ENCODE results near the gene ACY1. TPM values are rescaled to one million over a fixed set of nuclear protein-coding genes. Genes with fewer than 3 reads are reported as not detected.
"Not testable (repeated sequence)": the region's sequence is repeated elsewhere in the genome, so short reads cannot be mapped to it uniquely, and the experiment has no call there.

ACY1 gene
- total RNA-seq, 1 experiment from 2014 or later = 101 TPM

DNA sequence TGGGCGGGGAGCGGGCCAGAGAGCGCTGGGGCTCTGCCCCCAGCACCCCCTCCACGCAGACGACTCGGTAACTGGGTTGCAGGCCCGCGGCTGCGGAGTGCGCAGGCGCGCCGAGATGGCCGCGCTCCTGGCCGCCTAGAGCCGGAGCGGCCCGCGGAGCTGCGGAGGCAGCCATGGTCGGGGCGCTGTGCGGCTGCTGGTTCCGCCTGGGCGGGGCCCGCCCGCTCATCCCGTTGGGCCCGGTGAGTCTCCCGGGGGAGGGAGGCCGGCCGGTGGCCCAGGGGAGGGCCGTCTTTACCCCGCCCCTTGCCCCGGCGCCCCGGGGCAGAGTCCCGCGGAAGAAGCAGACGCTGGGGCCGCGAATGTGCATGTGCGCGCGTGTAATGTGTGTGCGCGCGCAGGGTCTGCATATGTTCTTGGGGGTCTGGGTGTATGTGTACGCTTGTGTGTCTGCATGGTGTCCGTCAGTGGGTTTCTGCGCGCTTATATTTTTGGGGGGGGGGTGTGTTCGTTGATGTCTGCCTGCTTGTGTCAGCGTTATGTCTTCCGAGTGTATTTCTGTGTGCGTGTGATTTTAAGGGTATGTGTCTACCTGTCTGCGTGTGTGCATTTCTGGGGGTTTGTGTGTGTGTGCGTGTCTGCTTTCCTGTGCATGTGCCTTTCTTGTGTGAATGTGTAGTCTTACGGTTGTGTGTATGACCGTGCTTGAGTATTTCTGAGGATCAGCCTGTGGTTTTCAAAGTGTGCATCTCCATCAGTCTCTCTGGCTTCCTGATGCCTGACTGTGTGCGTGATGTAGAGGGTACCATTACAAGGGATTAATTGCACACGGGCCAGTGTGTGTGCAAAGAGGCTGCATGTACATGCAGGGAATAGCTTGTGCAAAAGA, 8.1 kb upstream of the ACY1 start, which contains the start of gene ABHD14A:
ABHD14A (plus strand) TSS at position 102 of the 889 bp plus-strand sequence; CDS start at position 174, 72 bp downstream.
- DNase-seq (ENCODE audit: low read depth) = peak; percentile 59
- in situ Hi-C loops (cut with HindIII; ENCODE audit: low pct_unique_long_range_greater_than_20kb, low sequenced_read_pairs) = no loop called here

- in situ Hi-C loops (cut with HindIII; ENCODE audit: low pct_unique_long_range_greater_than_20kb, low sequenced_read_pairs) = no loop called here
- DNase-seq (ENCODE audit: low read depth) = no peak
Observed at GRCh38 chr3:51975852-51976549, 7.3 kb upstream of the ACY1 start.

DNA sequence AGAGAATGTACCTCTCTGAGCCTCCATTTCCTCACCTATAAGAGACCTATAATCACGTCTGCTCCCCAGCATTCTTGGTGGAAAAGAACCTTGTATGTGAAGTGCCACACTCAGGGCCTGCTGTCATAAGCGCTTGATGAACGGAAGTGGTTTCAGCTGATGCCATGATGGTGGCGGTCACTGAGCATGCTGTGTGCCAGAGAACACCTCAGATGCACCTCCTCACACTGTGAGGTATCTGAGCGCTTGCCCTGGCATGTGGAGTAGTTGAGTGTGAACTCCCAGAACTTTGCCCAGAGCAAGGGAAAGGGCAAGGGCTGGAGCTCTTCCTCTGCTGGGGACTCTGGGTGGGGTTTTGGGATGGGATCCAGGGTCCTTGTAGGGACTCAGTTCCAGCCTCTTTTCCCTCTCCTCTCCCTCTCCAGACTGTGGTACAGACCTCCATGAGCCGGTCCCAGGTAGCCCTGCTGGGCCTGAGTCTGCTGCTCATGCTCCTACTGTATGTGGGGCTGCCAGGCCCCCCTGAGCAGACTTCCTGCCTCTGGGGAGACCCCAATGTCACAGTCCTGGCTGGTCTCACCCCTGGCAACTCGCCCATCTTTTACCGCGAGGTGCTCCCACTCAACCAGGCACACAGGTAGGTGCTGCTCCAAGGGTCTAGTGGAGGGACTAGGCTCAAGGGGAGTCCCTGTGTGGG, 5.7 kb upstream of the ACY1 start:
- in situ Hi-C loops (cut with HindIII; ENCODE audit: low pct_unique_long_range_greater_than_20kb, low sequenced_read_pairs) = no loop called here

GRCh38 chr3:51978143-51978502, 5.2 kb upstream of the ACY1 start:
- in situ Hi-C loops (cut with HindIII; ENCODE audit: low pct_unique_long_range_greater_than_20kb, low sequenced_read_pairs) = no loop called here
- DNase-seq (ENCODE audit: low read depth) = no peak

More for the DNA sequence above, 5.7 kb upstream of the ACY1 start:
- DNase-seq (ENCODE audit: low read depth) = no peak

GRCh38 chr3:51980253-51980652, 3.1 kb upstream of the ACY1 start:
- DNase-seq (ENCODE audit: low read depth) = no peak
- in situ Hi-C loops (cut with HindIII; ENCODE audit: low pct_unique_long_range_greater_than_20kb, low sequenced_read_pairs) = no loop called here

DNA sequence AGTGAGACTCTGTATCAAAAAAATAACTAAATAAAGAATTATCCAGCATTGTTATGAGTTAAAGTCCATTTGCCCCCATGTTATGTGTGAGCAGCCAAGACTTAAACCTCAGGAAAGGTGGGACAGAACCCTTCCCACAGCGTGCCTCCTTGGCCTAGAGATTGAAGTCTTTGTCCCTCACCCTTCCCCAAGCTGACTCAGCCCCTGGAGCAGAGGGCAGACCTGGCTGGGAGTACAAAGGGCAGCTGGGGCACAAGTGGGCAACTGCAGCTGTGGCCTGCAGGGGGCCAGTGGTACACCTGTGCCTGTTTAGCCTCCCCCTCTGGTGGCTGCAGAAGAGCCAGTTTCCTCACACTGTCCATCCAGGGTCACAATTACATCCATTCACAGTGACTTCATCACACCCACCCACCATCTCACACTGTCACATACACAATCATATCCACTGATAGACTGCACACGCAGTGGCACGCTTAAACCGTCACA, 940 bp upstream of the ACY1 start:
- in situ Hi-C loops (cut with HindIII; ENCODE audit: low pct_unique_long_range_greater_than_20kb, low sequenced_read_pairs) = no loop called here
- peak; percentile 80 for DNase-seq (ENCODE audit: low read depth)

DNA sequence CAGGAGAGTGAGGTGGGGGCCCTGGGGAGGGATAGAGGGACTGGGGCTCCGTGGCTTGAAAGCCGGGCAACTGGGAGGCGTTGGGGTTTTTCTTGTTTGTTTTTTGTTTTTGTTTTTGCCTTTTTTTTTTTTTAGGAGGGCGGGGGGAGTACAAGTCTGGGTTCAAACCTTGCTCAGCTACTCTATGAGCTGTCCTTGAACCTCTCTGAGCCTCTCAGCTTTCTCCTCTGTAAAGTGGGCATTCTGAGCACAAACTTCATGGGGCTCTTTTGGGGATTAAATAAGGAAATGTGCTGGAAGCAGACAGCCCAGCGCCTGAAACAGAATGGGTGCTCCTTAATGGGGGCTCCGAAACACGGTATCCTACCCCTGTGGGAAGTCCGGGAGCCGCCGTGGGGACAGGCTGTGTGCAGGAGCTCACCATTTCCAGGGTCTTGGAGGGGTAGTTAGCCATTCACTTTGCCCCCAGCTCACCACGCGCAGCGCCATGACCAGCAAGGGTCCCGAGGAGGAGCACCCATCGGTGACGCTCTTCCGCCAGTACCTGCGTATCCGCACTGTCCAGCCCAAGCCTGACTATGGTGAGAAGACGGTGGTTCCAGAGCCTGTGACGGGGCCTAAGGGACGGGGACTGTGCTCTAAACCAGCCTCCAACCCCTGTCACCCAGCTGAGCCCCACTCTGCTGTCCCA, 388 bp downstream of the ACY1 start:
- in situ Hi-C loops (cut with HindIII; ENCODE audit: low pct_unique_long_range_greater_than_20kb, low sequenced_read_pairs) = no loop called here
- DNase-seq (ENCODE audit: low read depth) = no peak

- no peak for DNase-seq (ENCODE audit: low read depth)
- in situ Hi-C loops (cut with HindIII; ENCODE audit: low pct_unique_long_range_greater_than_20kb, low sequenced_read_pairs) = no loop called here
Observed at GRCh38 chr3:51984269-51984647, 923 bp downstream of the ACY1 start.

- DNase-seq (ENCODE audit: low read depth) = no peak
- in situ Hi-C loops (cut with HindIII; ENCODE audit: low pct_unique_long_range_greater_than_20kb, low sequenced_read_pairs) = no loop called here
Observed at GRCh38 chr3:51985063-51985462, 1.7 kb downstream of the ACY1 start.

- DNase-seq (ENCODE audit: low read depth) = no peak
- in situ Hi-C loops (cut with HindIII; ENCODE audit: low pct_unique_long_range_greater_than_20kb, low sequenced_read_pairs) = no loop called here
Observed at GRCh38 chr3:51986010-51986947, 2.9 kb downstream of the ACY1 start.

GRCh38 chr3:51987568-51987967, 4.2 kb downstream of the ACY1 start:
- DNase-seq (ENCODE audit: low read depth) = no peak
- in situ Hi-C loops (cut with HindIII; ENCODE audit: low pct_unique_long_range_greater_than_20kb, low sequenced_read_pairs) = no loop called here

GRCh38 chr3:51988286-51989146, 5.2 kb downstream of the ACY1 start:
- DNase-seq (ENCODE audit: low read depth) = no peak
- in situ Hi-C loops (cut with HindIII; ENCODE audit: low pct_unique_long_range_greater_than_20kb, low sequenced_read_pairs) = no loop called here

GRCh38 chr3:51990501-51990971, 7.2 kb downstream of the ACY1 start:
- DNase-seq (ENCODE audit: low read depth); in situ Hi-C loops (cut with HindIII; ENCODE audit: low pct_unique_long_range_greater_than_20kb, low sequenced_read_pairs): not testable (repeated sequence)

GRCh38 chr3:51992017-51992682, 8.8 kb downstream of the ACY1 start:
- DNase-seq (ENCODE audit: low read depth) = no peak
- in situ Hi-C loops (cut with HindIII; ENCODE audit: low pct_unique_long_range_greater_than_20kb, low sequenced_read_pairs) = no loop called here

DNA sequence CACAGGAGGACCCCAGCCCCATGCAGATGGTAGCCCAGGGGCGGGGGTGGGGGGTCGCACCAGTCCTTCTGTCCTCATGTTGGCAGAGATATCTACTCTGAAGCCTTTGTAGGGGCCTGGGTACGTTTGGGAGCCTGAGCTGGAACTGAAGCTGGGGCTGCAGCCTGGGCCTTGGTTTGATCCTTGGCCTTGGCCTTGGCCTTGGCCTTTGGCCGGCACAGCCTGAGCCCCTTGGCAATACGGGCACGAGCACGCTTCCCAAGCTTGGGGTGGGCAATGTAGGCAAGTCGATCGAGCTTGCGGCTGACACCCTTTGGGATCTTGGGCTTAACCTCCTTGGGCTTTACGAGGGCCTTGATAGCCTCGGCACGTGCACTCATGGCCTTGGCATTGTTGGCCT, 10.3 kb downstream of the ACY1 start:
- in situ Hi-C loops (cut with HindIII; ENCODE audit: low pct_unique_long_range_greater_than_20kb, low sequenced_read_pairs); DNase-seq (ENCODE audit: low read depth): not testable (repeated sequence)

DNA sequence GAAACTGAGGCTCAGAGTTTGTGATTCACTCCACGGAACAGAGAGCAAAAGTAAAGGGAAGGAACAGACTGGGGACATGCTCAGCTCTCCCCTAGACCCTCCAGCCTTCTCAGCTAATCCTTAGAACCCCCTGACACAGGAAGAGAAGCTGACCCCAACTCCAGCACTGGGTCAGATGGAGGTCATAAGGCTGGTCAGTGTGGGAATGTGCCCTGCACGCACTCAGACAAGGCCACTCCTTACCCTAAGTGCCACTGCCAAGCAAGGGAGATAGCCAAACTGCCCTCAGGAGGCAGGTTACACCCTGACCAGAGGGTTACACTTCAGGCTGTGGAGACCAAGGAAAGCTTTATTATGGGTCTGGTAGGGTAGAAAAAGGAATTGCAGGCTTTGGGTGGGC, 11.2 kb downstream of the ACY1 start:
- no peak for DNase-seq (ENCODE audit: low read depth)
- in situ Hi-C loops (cut with HindIII; ENCODE audit: low pct_unique_long_range_greater_than_20kb, low sequenced_read_pairs) = no loop called here

Data from Caki2 (cell line).